H1 (cell line): ENCODE measurements around the gene GJA10. TPM values are rescaled to one million over a fixed set of nuclear protein-coding genes. Genes with fewer than 3 reads are reported as not detected.
A peak's percentile ranks its signal among the peaks of the same experiment; 100 is the strongest.

Experiments
- CTCF ChIA-PET: fragments of 300-600 bp; sonication (Branson Sonifier 250); formaldehyde crosslinking; loops from one replicate; lab custom pipeline; 2021; ENCODE audit not compliant: partially characterized antibody; lab: Charles Lee
- POLR2A ChIA-PET: fragments of 300-600 bp; sonication (Branson Sonifier 250); formaldehyde crosslinking; loops from one replicate; lab custom pipeline; 2021; ENCODE audit warnings: inconsistent platforms; ENCODE audit not compliant: partially characterized antibody; lab: Charles Lee
- DNase-seq, 2 experiments: peaks; one replicate each; pipeline versions ENCODE4 v3.0.0 to v3.0.0-alpha.2; 2010 to 2022; ENCODE audit warnings: low spot score in 2 of 2, low read depth in 1 of 2, mixed read lengths in 1 of 2
- FAIRE-seq: peaks from 2 replicates; lab custom pipeline; 2011; peaks lifted over from hg19 to GRCh38; lab: Jason Lieb, UNC
- H2AFZ ChIP-seq: 2 replicates; pipeline ENCODE4 v1.8.1; 2012; ENCODE audit warnings: low read length, inconsistent platforms
- H2AK5ac ChIP-seq: 2 replicates; pipeline ENCODE4 v1.6.1; 2013; ENCODE audit warnings: low read depth, low read length
- H2BK120ac ChIP-seq: replicated peaks from 2 replicates; pipeline ENCODE3; 2013; ENCODE audit warnings: low read depth, low read length, inconsistent platforms
- H2BK12ac ChIP-seq: 2 replicates; pipeline ENCODE4 v1.6.1; 2013; ENCODE audit warnings: low read depth, low read length
- H2BK15ac ChIP-seq: 2 replicates; pipeline ENCODE4 v1.6.1; 2013; ENCODE audit warnings: low read length
- H2BK20ac ChIP-seq: 2 replicates; pipeline ENCODE4 v1.6.1; 2013; ENCODE audit warnings: low read length
- H2BK5ac ChIP-seq: 2 replicates; pipeline ENCODE4 v1.6.1; 2013; ENCODE audit warnings: low read depth, low read length
- H3K14ac ChIP-seq: 2 replicates; pipeline ENCODE4 v1.6.1; 2013; ENCODE audit warnings: inconsistent platforms; ENCODE audit not compliant: insufficient read length
- H3K18ac ChIP-seq: 2 replicates; pipeline ENCODE4 v1.6.1; 2013; ENCODE audit warnings: low read length; ENCODE audit errors: extremely low read depth
- H3K23ac ChIP-seq: 2 replicates; pipeline ENCODE4 v1.6.1; 2013; ENCODE audit warnings: inconsistent platforms; ENCODE audit not compliant: insufficient read length
- H3K23me2 ChIP-seq: 2 replicates; pipeline ENCODE4 v1.6.1; 2013; ENCODE audit warnings: low read depth, low read length
- H3K27ac ChIP-seq: 2 replicates; pipeline ENCODE4 v1.6.1; 2011; ENCODE audit warnings: low read depth, low read length, inconsistent platforms
- H3K27me3 ChIP-seq, 4 experiments: replicated peaks in 1 of 4; 1 replicate in 1 of 4; 2 replicates in 3 of 4; pipeline versions ENCODE4 v1.6.1 to v1.8.1; 2011 to 2013; ENCODE audit warnings: low read length in 3 of 4, mild to moderate bottlenecking in 3 of 4, inconsistent platforms in 2 of 4, mixed read lengths in 2 of 4, moderate library complexity in 1 of 4; ENCODE audit not compliant: control insufficient read depth in 3 of 4, insufficient read depth in 3 of 4; ENCODE audit errors: extremely low read depth in 1 of 4
- H3K36me3 ChIP-seq, 4 experiments: 2 replicates each; pipeline versions ENCODE4 v1.6.1 to v1.8.1; 2011 to 2013; ENCODE audit warnings: mild to moderate bottlenecking in 4 of 4, low read length in 3 of 4, moderate library complexity in 2 of 4, control low read depth in 1 of 4, inconsistent platforms in 1 of 4; ENCODE audit not compliant: insufficient read depth in 4 of 4, control insufficient read depth in 2 of 4
- H3K4ac ChIP-seq: replicated peaks from 2 replicates; pipeline ENCODE3; 2013; ENCODE audit warnings: low read length, low read depth, mixed read lengths, inconsistent platforms; ENCODE audit not compliant: insufficient read length
- H3K4me1 ChIP-seq, 4 experiments: replicated peaks in 1 of 4; 1 replicate in 1 of 4; 2 replicates in 3 of 4; pipeline versions ENCODE4 v1.6.1 to v1.8.1; 2011 to 2013; ENCODE audit warnings: low read length in 3 of 4, inconsistent platforms in 2 of 4, mixed read lengths in 1 of 4; ENCODE audit not compliant: insufficient read depth in 4 of 4, control insufficient read depth in 3 of 4
- H3K4me2 ChIP-seq, 2 experiments: 2 replicates each; pipeline versions ENCODE4 v1.6.1 to v1.8.1; 2011 to 2013; ENCODE audit warnings: low read depth in 2 of 2, low read length in 2 of 2, control low read depth in 1 of 2, inconsistent platforms in 1 of 2, mild to moderate bottlenecking in 1 of 2; ENCODE audit not compliant: insufficient read depth in 1 of 2
- H3K4me3 ChIP-seq, 4 experiments: fragments of 200-600, 300-600 bp in 1 of 4; sonication (generic), shearing (Covaris generic), sonication (Bioruptor Twin) in 1 of 4; 2 replicates each; pipeline versions ENCODE4 v1.5.1 to v1.8.1; 2011 to 2016; ENCODE audit warnings: low read length in 4 of 4, low read depth in 3 of 4, control low read depth in 2 of 4, inconsistent platforms in 2 of 4, mild to moderate bottlenecking in 2 of 4, mixed read lengths in 1 of 4, moderate library complexity in 1 of 4; ENCODE audit not compliant: insufficient read depth in 2 of 4; ENCODE audit errors: extremely low read depth in 1 of 4
- H3K56ac ChIP-seq: replicated peaks from 2 replicates; pipeline ENCODE3; 2013; ENCODE audit warnings: low read depth, mild to moderate bottlenecking, mixed read lengths, low read length, inconsistent platforms; ENCODE audit not compliant: insufficient read length
- H3K79me1 ChIP-seq: 2 replicates; pipeline ENCODE4 v1.6.1; 2013; ENCODE audit warnings: low read depth, low read length, control low read depth
- H3K79me2 ChIP-seq, 2 experiments: 2 replicates each; pipeline versions ENCODE4 v1.6.1 to v1.8.1; 2012 to 2013; ENCODE audit warnings: low read length in 2 of 2, mild to moderate bottlenecking in 2 of 2, inconsistent platforms in 1 of 2; ENCODE audit not compliant: insufficient read depth in 2 of 2, control insufficient read depth in 1 of 2
- H3K9ac ChIP-seq, 4 experiments: replicated peaks in 1 of 4; 1 replicate in 1 of 4; 2 replicates in 3 of 4; pipeline versions ENCODE4 v1.6.1 to v1.8.1; 2011 to 2013; ENCODE audit warnings: low read depth in 3 of 4, low read length in 3 of 4, control low read depth in 2 of 4, mild to moderate bottlenecking in 2 of 4, moderate library complexity in 2 of 4, inconsistent platforms in 1 of 4; ENCODE audit errors: extremely low read depth in 1 of 4
- H3K9me3 ChIP-seq, 2 experiments: 2 replicates each; pipeline versions ENCODE4 v1.6.1 to v1.8.1; 2012 to 2013; ENCODE audit warnings: mild to moderate bottlenecking in 2 of 2, moderate library complexity in 2 of 2, control low read depth in 1 of 2, inconsistent platforms in 1 of 2, low read depth in 1 of 2, low read length in 1 of 2, mixed read lengths in 1 of 2; ENCODE audit not compliant: insufficient read depth in 2 of 2
- H4K20me1 ChIP-seq, 2 experiments: replicated peaks in 1 of 2; 2 replicates each; pipeline versions ENCODE3 to v1.8.1; 2011 to 2013; ENCODE audit warnings: inconsistent platforms in 2 of 2, low read length in 2 of 2, mild to moderate bottlenecking in 1 of 2; ENCODE audit not compliant: insufficient read depth in 2 of 2, control insufficient read depth in 1 of 2
- H4K5ac ChIP-seq: 2 replicates; pipeline ENCODE4 v1.6.1; 2013; ENCODE audit warnings: low read length, low read depth, mixed read lengths, inconsistent platforms; ENCODE audit not compliant: insufficient read length
- H4K8ac ChIP-seq: 2 replicates; pipeline ENCODE4 v1.8.0; 2013; ENCODE audit warnings: mild to moderate bottlenecking, moderate library complexity, low read length, inconsistent platforms; ENCODE audit not compliant: insufficient read depth; ENCODE audit errors: extremely low read depth
- H4K91ac ChIP-seq: replicated peaks from 2 replicates; pipeline ENCODE3; 2013; ENCODE audit warnings: low read length, mixed read lengths, inconsistent platforms; ENCODE audit not compliant: insufficient read length
- RAD21 ChIP-seq, 2 experiments: IDR thresholded peaks in 1 of 2; conservative IDR thresholded peaks in 1 of 2; 2 replicates each; pipeline ENCODE4 v1.6.1; 2011; ENCODE audit warnings: low read depth in 2 of 2, low read length in 2 of 2, improper control_type of control experiment in 1 of 2, inconsistent platforms in 1 of 2, mild to moderate bottlenecking in 1 of 2, moderate library complexity in 1 of 2
- SIN3A ChIP-seq, 2 experiments: IDR thresholded peaks in 1 of 2; conservative IDR thresholded peaks in 1 of 2; 2 replicates each; pipeline ENCODE4 v1.6.1; 2011 to 2012; ENCODE audit warnings: low read length in 2 of 2, improper control_type of control experiment in 1 of 2, low read depth in 1 of 2, mild to moderate bottlenecking in 1 of 2
- WGBS, 2 experiments: shearing (Covaris generic) in 1 of 2; methylation state at CpG; one replicate each; pipeline versions ENCODE4 v1.1.6 to v1.1.7; 2013 to 2015; ENCODE audit warnings: low lambda C conversion rate in 2 of 2, mixed read lengths in 2 of 2, inconsistent platforms in 1 of 2, low coverage in 1 of 2, missing lambda C conversion rate in 1 of 2; ENCODE audit not compliant: insufficient replicate concordance in 2 of 2, insufficient coverage in 1 of 2, insufficient read length in 1 of 2; ENCODE audit errors: extremely low coverage in 1 of 2, missing lambda C conversion rate in 1 of 2; 5-methylcytosine and 5-hydroxymethylcytosine counted together
- polyA plus RNA-seq, 7 experiments: library from polyadenylated mRNA; depleted of rRNA in 3 of 7; stranded (reverse) in 5 of 7; unstranded in 2 of 7; fragments of >200 nt in 5 of 7; fragments of 200-250 nt in 2 of 7; gene quantifications; 1 replicate in 5 of 7; 2 replicates in 1 of 7; 4 replicates in 1 of 7; pipeline versions ENCODE4 v1.2.1 to v1.2.3, GENCODE V29; 2011 to 2013; ENCODE audit warnings: missing spikeins in 2 of 7, mixed read lengths in 2 of 7
- total RNA-seq: library from RNA; stranded (reverse); fragmentation: NEBNext Ultra II Directional; extraction: Animal tissue kit (Norgen Biotek cat#: 25700); gene quantifications from 2 replicates; pipeline ENCODE4 v1.2.1, GENCODE V29; 2021
- TF ChIP-seq, protein P1 (sequence below), 3 experiments: IDR thresholded peaks; 1 replicate in 2 of 3; 2 replicates in 1 of 3; pipeline versions ENCODE4 v1.5.1 to v1.6.1; 2011; ENCODE audit warnings: low read length in 3 of 3, mild to moderate bottlenecking in 3 of 3, inconsistent platforms in 2 of 3, low read depth in 1 of 3, moderate library complexity in 1 of 3; ENCODE audit not compliant: insufficient read depth in 1 of 3; ENCODE audit errors: control extremely low read depth in 1 of 3

GJA10 gene
- total and polyA plus RNA-seq, 2 of the 8 experiments (the other 6 are each of a cell fraction or from before 2014, with no cell fraction given): 0.21 TPM; not detected in 1

GRCh38 chr6:89944826-89945407 is 50.6 kb downstream of the GJA10 start:
- Histone ChIP-seq H3K27ac (no peak overlapping the region), H2BK120ac (no peak overlapping the region), H3K27me3 (no peaks in the 10 kb centered on the region), H3K14ac (no peak overlapping the region), H4K20me1 (no peaks in the 10 kb centered on the region), H2BK12ac (no peak overlapping the region), H2BK15ac (no peak overlapping the region), H3K79me2 (no peaks in the 10 kb centered on the region), H3K4me3 (no peak overlapping the region), H3K36me3 (no peaks in the 10 kb centered on the region), H4K5ac (no peak overlapping the region), H2AFZ (no peak overlapping the region), H3K4me2 (no peak overlapping the region), H3K9me3 (no peaks in the 10 kb centered on the region), H3K4me1 (no peaks in the 10 kb centered on the region; a peak in 2 of 7 replicates), H3K9ac (no peak overlapping the region), H2BK5ac (no peak overlapping the region), H3K23me2 (no peaks in the 10 kb centered on the region), H3K18ac (no peak overlapping the region), H4K91ac (no peak overlapping the region), H3K4ac (no peak overlapping the region), H2BK20ac (no peak overlapping the region), H4K8ac (no peak overlapping the region), H2AK5ac (no peak overlapping the region), H3K56ac (no peak overlapping the region), H3K79me1 (no peaks in the 10 kb centered on the region), H3K23ac (no peak overlapping the region)
- 73% methylated on average over 1 of the region's 1 CpG; no CpG with 5 or more reads in 1 of the 2 experiments for WGBS, 2 experiments
- POLR2A ChIA-PET: interaction anchor here (0.7 kb wide), 1 partner anchor 41 kb away, joined by 3 read pairs; no protein-coding TSS in a partner anchor
- no peak for TF ChIP-seq SIN3A (conservative IDR thresholded peaks at IDR 0.05 in 1 of 2, IDR thresholded peaks at IDR 0.05 in 1 of 2; ENCODE audit: low read depth in 1 of 2, low read length in 2 of 2)
- TF ChIP-seq, protein P1, sequence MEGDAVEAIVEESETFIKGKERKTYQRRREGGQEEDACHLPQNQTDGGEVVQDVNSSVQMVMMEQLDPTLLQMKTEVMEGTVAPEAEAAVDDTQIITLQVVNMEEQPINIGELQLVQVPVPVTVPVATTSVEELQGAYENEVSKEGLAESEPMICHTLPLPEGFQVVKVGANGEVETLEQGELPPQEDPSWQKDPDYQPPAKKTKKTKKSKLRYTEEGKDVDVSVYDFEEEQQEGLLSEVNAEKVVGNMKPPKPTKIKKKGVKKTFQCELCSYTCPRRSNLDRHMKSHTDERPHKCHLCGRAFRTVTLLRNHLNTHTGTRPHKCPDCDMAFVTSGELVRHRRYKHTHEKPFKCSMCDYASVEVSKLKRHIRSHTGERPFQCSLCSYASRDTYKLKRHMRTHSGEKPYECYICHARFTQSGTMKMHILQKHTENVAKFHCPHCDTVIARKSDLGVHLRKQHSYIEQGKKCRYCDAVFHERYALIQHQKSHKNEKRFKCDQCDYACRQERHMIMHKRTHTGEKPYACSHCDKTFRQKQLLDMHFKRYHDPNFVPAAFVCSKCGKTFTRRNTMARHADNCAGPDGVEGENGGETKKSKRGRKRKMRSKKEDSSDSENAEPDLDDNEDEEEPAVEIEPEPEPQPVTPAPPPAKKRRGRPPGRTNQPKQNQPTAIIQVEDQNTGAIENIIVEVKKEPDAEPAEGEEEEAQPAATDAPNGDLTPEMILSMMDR (IDR thresholded peaks at IDR 0.05; ENCODE audit: control extremely low read depth in 1 of 3, insufficient read depth in 1 of 3, low read depth in 1 of 3, low read length in 3 of 3): peak in 2 of 3 experiments; percentile 31 to 40; a peak in 2 of 4 replicates
- peak; percentile 43 to 48 for TF ChIP-seq RAD21 (IDR thresholded peaks at IDR 0.05 in 1 of 2, conservative IDR thresholded peaks at IDR 0.05 in 1 of 2; ENCODE audit: low read depth in 2 of 2, low read length in 2 of 2)
- no peak for DNase-seq
- CTCF ChIA-PET: interaction anchor here (0.7 to 6.3 kb wide), 13 partner anchors 9 to 534 kb away, joined by 3 to 71 read pairs (median 3); no protein-coding TSS in a partner anchor
- peak; percentile 28 for FAIRE-seq
